ENCODE measurements around the gene TMEM40. TPM values are rescaled to one million over a fixed set of nuclear protein-coding genes. Genes with fewer than 3 reads are reported as not detected.

The TMEM40 gene
- total RNA-seq, 2 experiments from 2014 or later = not detected

GRCh38 chr3:12753275-12754028 lies 5.6 kb downstream of the TMEM40 start:
- DNase-seq (no peak), ATAC-seq (no peak)
- no peak overlapping the region for H3K27ac Mint-ChIP-seq
- H3K36me3 Mint-ChIP-seq = no peaks in the 10 kb centered on the region
- H3K4me3 Mint-ChIP-seq = no peak overlapping the region
- H3K9me3 Mint-ChIP-seq (ENCODE audit: low read depth) = no peaks in the 10 kb centered on the region
- peaks cover 11% of the 10 kb centered on the region for H3K4me1 Mint-ChIP-seq
- CTCF ChIA-PET = no interaction called here
- peaks cover 20% of the 10 kb centered on the region for H3K27me3 Mint-ChIP-seq

- ATAC-seq (no peak), DNase-seq (no peak)
- Mint-ChIP-seq H3K27me3 (peaks cover 24% of the 10 kb centered on the region), H3K36me3 (no peaks in the 10 kb centered on the region), H3K4me3 (no peak overlapping the region), H3K27ac (no peak overlapping the region), H3K9me3 (ENCODE audit: low read depth) (no peaks in the 10 kb centered on the region), H3K4me1 (peaks cover 11% of the 10 kb centered on the region)
- CTCF ChIA-PET = no interaction called here
Observed at GRCh38 chr3:12752809-12753208, 6.2 kb downstream of the TMEM40 start.

- no peak for DNase-seq
- H3K4me1 Mint-ChIP-seq = peaks cover 11% of the 10 kb centered on the region
- no peak for ATAC-seq
- CTCF ChIA-PET = no interaction called here
- no peaks in the 10 kb centered on the region for H3K9me3 Mint-ChIP-seq (ENCODE audit: low read depth)
- H3K36me3 Mint-ChIP-seq = no peaks in the 10 kb centered on the region
- H3K27me3 Mint-ChIP-seq = peaks cover 24% of the 10 kb centered on the region
- H3K4me3 Mint-ChIP-seq = no peak overlapping the region
- H3K27ac Mint-ChIP-seq = no peak overlapping the region
Observed at GRCh38 chr3:12752102-12752501, 7.0 kb downstream of the TMEM40 start.

- Mint-ChIP-seq H3K9me3 (ENCODE audit: low read depth) (no peaks in the 10 kb centered on the region), H3K27me3 (peaks cover 21% of the 10 kb centered on the region), H3K4me1 (peaks cover 11% of the 10 kb centered on the region), H3K27ac (no peak overlapping the region), H3K4me3 (no peak overlapping the region), H3K36me3 (no peaks in the 10 kb centered on the region)
- CTCF ChIA-PET = no interaction called here
- ATAC-seq (no peak), DNase-seq (no peak)
Observed at GRCh38 chr3:12751571-12751970, 7.5 kb downstream of the TMEM40 start.

- Mint-ChIP-seq H3K36me3 (no peaks in the 10 kb centered on the region), H3K27me3 (peaks cover 21% of the 10 kb centered on the region), H3K9me3 (ENCODE audit: low read depth) (no peaks in the 10 kb centered on the region), H3K4me3 (no peak overlapping the region), H3K4me1 (peaks cover 11% of the 10 kb centered on the region), H3K27ac (no peak overlapping the region)
- DNase-seq (peak; percentile 73), ATAC-seq (peak; percentile 82)
- CTCF ChIA-PET = no interaction called here
Observed at GRCh38 chr3:12750658-12751071, 8.4 kb downstream of the TMEM40 start.

GRCh38 chr3:12750223-12750622 lies 8.8 kb downstream of the TMEM40 start:
- Mint-ChIP-seq H3K4me1 (peaks cover 11% of the 10 kb centered on the region), H3K4me3 (no peak overlapping the region), H3K9me3 (ENCODE audit: low read depth) (no peaks in the 10 kb centered on the region), H3K36me3 (no peaks in the 10 kb centered on the region), H3K27ac (no peak overlapping the region), H3K27me3 (peaks cover 19% of the 10 kb centered on the region)
- no peak for DNase-seq
- ATAC-seq = no peak
- CTCF ChIA-PET = no interaction called here

- DNase-seq = no peak
- Mint-ChIP-seq H3K27ac (no peak overlapping the region), H3K9me3 (ENCODE audit: low read depth) (no peaks in the 10 kb centered on the region), H3K27me3 (peaks cover 24% of the 10 kb centered on the region), H3K4me1 (peaks cover 11% of the 10 kb centered on the region), H3K4me3 (no peak overlapping the region), H3K36me3 (no peaks in the 10 kb centered on the region)
- CTCF ChIA-PET = interaction anchor here (0.7 kb wide), 1 partner anchor 319 kb away, joined by 3 read pairs; no protein-coding TSS in a partner anchor
- no peak for ATAC-seq
Observed at GRCh38 chr3:12748477-12748876, 10.6 kb downstream of the TMEM40 start.

- H3K27me3 Mint-ChIP-seq = peaks cover 27% of the 10 kb centered on the region
- H3K36me3 Mint-ChIP-seq = no peaks in the 10 kb centered on the region
- H3K4me3 Mint-ChIP-seq = no peak overlapping the region
- H3K4me1 Mint-ChIP-seq = peaks cover 11% of the 10 kb centered on the region
- H3K9me3 Mint-ChIP-seq (ENCODE audit: low read depth) = no peaks in the 10 kb centered on the region
- ATAC-seq (no peak), DNase-seq (no peak)
- no peak overlapping the region for H3K27ac Mint-ChIP-seq
- CTCF ChIA-PET = no interaction called here
Observed at GRCh38 chr3:12746419-12746818, 12.6 kb downstream of the TMEM40 start.

GRCh38 chr3:12744326-12744725 lies 14.7 kb downstream of the TMEM40 start:
- Mint-ChIP-seq H3K27me3 (peaks cover 32% of the 10 kb centered on the region), H3K9me3 (ENCODE audit: low read depth) (no peaks in the 10 kb centered on the region), H3K4me3 (no peak overlapping the region), H3K27ac (no peak overlapping the region), H3K4me1 (no peaks in the 10 kb centered on the region), H3K36me3 (no peaks in the 10 kb centered on the region)
- no peak for DNase-seq
- ATAC-seq = no peak
- CTCF ChIA-PET = no interaction called here

- ATAC-seq = no peak
- Mint-ChIP-seq H3K4me3 (no peak overlapping the region), H3K4me1 (no peaks in the 10 kb centered on the region), H3K27ac (no peak overlapping the region), H3K36me3 (no peaks in the 10 kb centered on the region), H3K27me3 (peaks cover 32% of the 10 kb centered on the region), H3K9me3 (ENCODE audit: low read depth) (no peaks in the 10 kb centered on the region)
- CTCF ChIA-PET = no interaction called here
- DNase-seq = no peak
Observed at GRCh38 chr3:12743583-12743982, 15.5 kb downstream of the TMEM40 start.

GRCh38 chr3:12742330-12743107 lies 16.5 kb downstream of the TMEM40 start:
- ATAC-seq (no peak), DNase-seq (no peak)
- H3K4me1 Mint-ChIP-seq = no peaks in the 10 kb centered on the region
- H3K27ac Mint-ChIP-seq = no peak overlapping the region
- no peaks in the 10 kb centered on the region for H3K36me3 Mint-ChIP-seq
- H3K9me3 Mint-ChIP-seq (ENCODE audit: low read depth) = no peaks in the 10 kb centered on the region
- CTCF ChIA-PET = no interaction called here
- H3K27me3 Mint-ChIP-seq = peaks cover 28% of the 10 kb centered on the region
- no peak overlapping the region for H3K4me3 Mint-ChIP-seq

GRCh38 chr3:12741209-12741608 lies 17.9 kb downstream of the TMEM40 start:
- H3K27me3 Mint-ChIP-seq = peaks cover 23% of the 10 kb centered on the region
- ATAC-seq = no peak
- no peak overlapping the region for H3K4me3 Mint-ChIP-seq
- no peak for DNase-seq
- H3K9me3 Mint-ChIP-seq (ENCODE audit: low read depth) = no peaks in the 10 kb centered on the region
- no peaks in the 10 kb centered on the region for H3K36me3 Mint-ChIP-seq
- no peaks in the 10 kb centered on the region for H3K4me1 Mint-ChIP-seq
- CTCF ChIA-PET = no interaction called here
- H3K27ac Mint-ChIP-seq = no peak overlapping the region

GRCh38 chr3:12737833-12738232 lies 21.2 kb downstream of the TMEM40 start:
- Mint-ChIP-seq H3K27me3 (peaks cover 9% of the 10 kb centered on the region), H3K4me3 (no peak overlapping the region), H3K4me1 (no peaks in the 10 kb centered on the region), H3K36me3 (no peaks in the 10 kb centered on the region), H3K9me3 (ENCODE audit: low read depth) (no peaks in the 10 kb centered on the region), H3K27ac (no peak overlapping the region)
- DNase-seq (no peak), ATAC-seq (no peak)
- CTCF ChIA-PET = interaction anchor here (0.8 kb wide), 1 partner anchor 18 kb away, joined by 3 read pairs; no protein-coding TSS in a partner anchor

GRCh38 chr3:12737319-12737718 lies 21.7 kb downstream of the TMEM40 start:
- Mint-ChIP-seq H3K27me3 (peaks cover 9% of the 10 kb centered on the region), H3K4me1 (no peaks in the 10 kb centered on the region), H3K4me3 (no peak overlapping the region), H3K9me3 (ENCODE audit: low read depth) (no peaks in the 10 kb centered on the region), H3K36me3 (no peaks in the 10 kb centered on the region), H3K27ac (no peak overlapping the region)
- no peak for DNase-seq
- no peak for ATAC-seq
- CTCF ChIA-PET = interaction anchor here (0.8 kb wide), 1 partner anchor 17 kb away, joined by 3 read pairs; no protein-coding TSS in a partner anchor
